Hematopoietic multipotent progenitor cell treated with erythropoietin and hydrocortisone succinate and interleukin-3 and kit ligand, for 6 days (in vitro differentiated cells): ENCODE results near the gene CKAP4.
A peak's percentile ranks its signal among the peaks of the same experiment; 100 is the strongest.

Experiments used
- DNase-seq: peaks from one replicate; pipeline ENCODE4 v3.0.0-alpha.2; 2015

CKAP4 gene

GRCh38 chr12:106239951-106240335, 7.9 kb downstream of the CKAP4 start:
- DNase-seq: no peak

GRCh38 chr12:106239241-106239950, 8.4 kb downstream of the CKAP4 start:
- DNase-seq: no peak

DNA sequence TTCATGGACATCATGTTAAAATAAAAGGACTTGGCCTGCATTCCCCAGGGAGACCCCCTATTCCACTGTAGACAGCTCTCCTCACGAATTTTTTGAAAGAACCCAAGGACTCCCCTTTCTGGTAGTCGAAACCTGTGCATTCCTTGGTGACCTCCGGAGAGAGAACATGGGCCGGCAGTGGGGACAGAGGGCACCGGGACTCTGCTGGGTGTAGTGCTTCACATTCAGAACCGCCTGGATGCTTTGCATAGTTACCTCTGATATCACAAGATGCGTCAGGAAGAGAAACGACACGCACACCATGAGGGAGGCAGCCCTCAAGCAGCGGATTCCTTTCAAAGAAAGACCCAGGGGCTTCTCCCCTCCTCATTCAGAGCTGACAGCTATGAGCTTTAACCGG, 9.7 kb downstream of the CKAP4 start:
- no peak for DNase-seq

GRCh38 chr12:106235770-106236169, 12.1 kb downstream of the CKAP4 start:
- DNase-seq: no peak

DNA sequence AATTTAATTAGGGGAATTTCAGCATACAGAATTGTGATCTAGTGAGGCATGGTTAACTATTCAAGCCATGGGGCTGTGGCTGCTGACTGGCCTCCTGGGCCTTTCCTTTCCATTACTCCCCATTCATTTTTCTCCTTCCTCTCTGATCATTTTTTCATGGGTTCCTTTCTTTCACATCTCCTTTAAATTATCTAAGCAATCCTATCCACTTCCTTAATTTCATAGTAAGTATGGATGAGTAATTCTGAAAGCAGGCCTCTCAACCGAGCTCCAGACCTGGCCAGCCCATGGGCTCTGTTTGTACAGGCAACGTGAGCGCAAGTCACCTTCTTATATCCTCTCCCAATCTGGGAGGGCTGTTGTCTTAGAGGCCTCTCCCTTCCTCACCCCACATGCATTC, 13.4 kb downstream of the CKAP4 start:
- no peak for DNase-seq

GRCh38 chr12:106233011-106233410, 14.8 kb downstream of the CKAP4 start:
- no peak for DNase-seq

DNA sequence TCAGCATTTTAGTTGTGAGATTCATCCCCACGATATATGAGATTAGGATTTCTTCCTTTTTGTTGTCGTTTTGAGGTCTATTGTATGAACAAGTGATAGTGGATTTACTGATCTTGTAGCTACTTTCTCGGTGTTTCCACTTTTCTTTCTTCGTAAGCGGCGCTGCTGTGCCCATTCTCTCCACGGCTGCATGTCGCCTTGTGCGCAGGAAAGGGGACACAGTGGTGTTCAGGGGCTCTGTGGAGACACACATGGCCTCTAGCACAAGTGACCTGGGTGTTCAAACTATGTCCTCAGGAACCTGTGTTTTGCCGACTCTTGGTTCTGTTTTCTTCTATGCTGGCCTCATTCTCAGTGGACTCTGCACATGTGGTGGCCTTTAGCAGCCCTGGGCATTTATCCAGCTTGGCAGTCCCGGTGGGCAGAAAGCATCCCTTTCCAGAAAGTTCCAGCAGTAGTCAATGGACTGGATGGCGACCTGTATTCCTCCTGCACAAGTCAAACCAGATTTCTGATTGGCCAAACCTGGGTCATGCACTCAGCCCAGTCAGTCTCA, 18.7 kb downstream of the CKAP4 start:
- no peak for DNase-seq

GRCh38 chr12:106228320-106228710, 19.5 kb downstream of the CKAP4 start:
- no peak for DNase-seq

DNA sequence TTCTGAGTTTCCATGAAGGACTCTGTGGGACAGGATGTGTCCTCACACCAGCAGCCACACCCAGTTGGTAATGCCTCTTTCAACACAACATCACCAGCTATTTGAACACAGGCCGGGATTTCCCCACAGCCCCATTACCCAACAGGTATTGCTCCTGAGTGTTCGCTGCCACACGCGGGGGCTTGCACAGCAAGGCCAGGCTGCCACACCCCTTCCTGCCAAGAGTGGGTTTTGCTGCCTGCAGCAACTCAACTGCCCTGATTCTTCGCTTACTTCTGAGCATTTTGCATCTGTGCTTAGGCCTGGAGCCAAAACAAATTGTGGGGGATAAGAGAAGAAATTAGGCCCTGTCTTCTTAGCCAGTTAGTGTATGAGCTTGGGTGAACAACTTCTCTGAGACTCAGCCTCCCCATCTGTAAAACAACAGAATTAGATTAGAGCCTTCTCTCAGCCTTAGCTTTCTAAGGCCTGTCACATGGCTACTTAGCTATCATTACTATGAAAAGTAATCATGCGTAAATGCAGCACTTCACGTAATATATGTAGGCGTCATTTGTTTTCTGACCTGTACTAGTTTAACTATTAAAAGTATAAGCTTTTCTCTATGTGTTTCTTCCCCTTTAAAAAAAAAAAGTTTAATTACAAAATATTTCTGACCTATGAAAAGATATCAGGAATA, 20.0 kb downstream of the CKAP4 start:
- DNase-seq: peak; percentile 71

DNA sequence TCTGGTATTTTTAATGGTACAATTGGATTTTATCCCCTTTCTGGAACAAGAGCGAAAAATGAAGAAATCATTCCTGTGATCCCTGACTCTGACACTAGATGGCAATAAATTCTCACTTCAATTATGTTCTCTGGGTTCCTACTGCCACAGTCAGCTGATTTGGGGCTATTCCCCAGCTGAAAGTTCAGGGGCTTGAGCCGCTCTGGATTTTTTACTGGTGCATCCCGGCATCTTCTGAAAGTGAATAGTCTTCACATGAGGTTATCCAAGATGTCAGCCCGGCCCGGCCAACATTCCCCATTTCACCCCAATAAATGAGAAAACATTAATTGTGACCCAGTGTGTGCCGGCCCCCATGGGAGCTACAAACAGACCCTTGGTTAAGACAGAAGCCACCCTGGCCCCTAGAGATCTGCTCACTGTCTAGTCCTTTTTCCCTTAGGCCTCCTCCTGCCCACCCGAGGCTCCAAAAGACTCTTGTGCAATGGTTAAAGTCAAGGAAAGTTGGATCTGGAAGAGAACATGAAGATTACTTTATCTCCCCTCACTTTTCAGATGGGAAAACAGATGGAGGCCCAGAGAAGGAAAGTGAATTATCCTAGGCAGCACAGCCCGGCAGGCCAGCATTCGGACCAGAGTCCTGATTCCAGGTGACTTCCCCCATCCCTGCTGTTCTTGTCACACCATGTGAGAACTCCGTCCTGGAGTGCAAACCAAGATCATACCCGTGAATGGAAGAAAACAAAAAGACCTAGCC, 20.8 kb downstream of the CKAP4 start:
- peak; percentile 78 for DNase-seq

DNA sequence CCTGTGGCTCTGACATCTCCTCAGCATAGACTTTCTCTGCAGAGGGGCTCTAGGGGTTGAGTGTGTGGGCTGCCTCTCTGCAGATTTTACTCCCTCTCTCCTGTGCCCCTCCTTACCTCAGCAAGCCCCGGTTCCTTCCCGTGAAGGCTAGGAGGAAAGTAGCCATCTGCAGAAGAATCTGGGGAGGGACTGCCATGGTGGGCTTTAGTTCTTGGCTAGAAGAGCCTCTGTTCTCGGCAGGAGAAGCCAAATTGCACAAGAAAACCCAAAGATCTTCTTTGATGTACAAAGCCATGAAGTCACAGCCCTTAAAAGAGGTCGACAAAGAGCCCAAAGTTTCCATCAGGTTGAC, 23.5 kb downstream of the CKAP4 start:
- no peak for DNase-seq

- peak; percentile 73 for DNase-seq
These were observed 24.1 kb downstream of the CKAP4 start for GRCh38 chr12:106223485-106224354.

- no peak for DNase-seq
These were observed 27.3 kb downstream of the CKAP4 start for GRCh38 chr12:106220536-106220935.

DNA sequence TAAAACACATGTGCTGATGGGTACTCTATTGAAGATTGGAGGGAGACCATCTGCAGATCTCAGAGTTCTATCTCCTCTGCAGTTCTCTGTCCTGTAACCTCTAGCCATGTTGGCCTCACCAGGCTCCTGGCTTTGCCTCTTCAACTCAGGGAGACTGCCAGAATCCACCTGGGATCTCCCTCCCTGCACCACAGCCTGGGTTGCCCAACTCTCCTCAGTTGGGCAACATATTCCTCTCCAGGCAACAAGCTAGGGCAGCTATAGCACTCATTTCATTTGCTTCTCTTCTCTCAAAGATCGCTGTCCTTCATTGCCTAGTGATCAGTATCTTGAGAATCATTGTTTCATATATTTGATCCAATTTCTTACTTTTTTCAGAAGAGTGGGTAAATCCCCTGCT, 28.8 kb downstream of the CKAP4 start:
- no peak for DNase-seq

DNA sequence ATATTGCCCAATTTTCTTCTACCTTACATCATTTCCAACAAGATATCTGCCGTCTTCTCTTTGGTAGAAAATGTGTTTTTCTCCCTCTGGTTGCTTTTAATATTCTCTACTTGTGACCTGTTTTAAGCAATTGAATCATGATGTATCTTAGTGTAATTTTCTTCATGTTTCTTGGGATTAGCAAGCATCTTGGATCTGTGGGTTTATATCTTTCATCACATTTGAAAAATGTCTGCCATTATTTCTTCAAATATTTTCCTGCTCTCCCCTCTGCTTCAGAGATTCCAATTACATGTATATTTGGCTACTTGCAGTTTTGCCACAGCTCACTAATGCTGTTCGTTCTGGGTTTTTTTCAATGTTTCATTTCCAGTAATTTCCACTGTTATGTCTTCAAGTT, 30.1 kb downstream of the CKAP4 start:
- no peak for DNase-seq

GRCh38 chr12:106214571-106214970, 33.2 kb downstream of the CKAP4 start:
- no peak for DNase-seq

- DNase-seq: no peak
These were observed 34.2 kb downstream of the CKAP4 start for GRCh38 chr12:106213662-106214061.

DNA sequence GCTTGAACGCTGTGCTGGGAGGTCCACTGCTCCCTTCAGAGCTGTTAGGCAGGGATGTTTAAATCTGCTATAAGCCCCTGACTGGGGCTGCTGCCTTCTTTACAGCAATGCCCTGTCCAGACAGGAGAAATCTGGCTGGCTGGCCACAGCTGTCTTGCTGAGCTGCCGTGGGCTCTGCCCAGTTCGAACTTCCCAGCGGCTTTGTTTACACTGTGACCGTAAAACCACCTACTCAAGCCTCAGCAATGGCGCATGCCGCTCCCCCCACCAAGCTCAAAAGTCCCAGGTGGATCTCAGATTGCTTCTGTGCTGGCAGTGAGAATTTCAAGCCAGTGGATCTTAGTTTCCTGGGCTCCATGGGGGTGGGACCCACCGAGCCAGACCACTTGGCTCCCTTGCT, 35.8 kb downstream of the CKAP4 start:
- DNase-seq: no peak

- DNase-seq: no peak
These were observed 42.4 kb downstream of the CKAP4 start for GRCh38 chr12:106205208-106206069.

- DNase-seq: no peak
These were observed 43.5 kb downstream of the CKAP4 start for GRCh38 chr12:106204312-106204711.

- DNase-seq: no peak
These were observed 49.8 kb downstream of the CKAP4 start for GRCh38 chr12:106197906-106198623.
